Tibial artery (tissue), 4 donors: ENCODE data around the gene WFIKKN1.

Source experiments
- DNase-seq, 2 donors: peaks; one replicate each; pipeline ENCODE4 v3.0.0-alpha.2; 2019
- H3K27ac ChIP-seq, 2 donors: fragments of 200-600 bp; sonication (generic) in 1 of 2; 1 replicate in 1 of 2; 2 replicates in 1 of 2; pipeline ENCODE4 v1.5.1; 2018 to 2019; ENCODE audit warnings: mild to moderate bottlenecking in 1 of 2
- H3K27me3 ChIP-seq, 2 donors: fragments of 200-600 bp; sonication (generic) in 1 of 2; one replicate each; pipeline versions ENCODE4 v1.5.1 to v1.6.0; 2016 to 2019
- H3K36me3 ChIP-seq, 3 donors: fragments of 200-600 bp; sonication (generic) in 2 of 3; one replicate each; pipeline ENCODE4 v1.5.1; 2016 to 2019; ENCODE audit warnings: mild to moderate bottlenecking in 2 of 3
- H3K4me1 ChIP-seq, 4 donors: fragments of 200-600 bp; sonication (generic) in 2 of 4; 1 replicate in 3 of 4; 2 replicates in 1 of 4; pipeline ENCODE4 v1.5.1; 2016 to 2019
- H3K4me3 ChIP-seq, 2 donors: fragments of 200-600 bp; sonication (generic) in 1 of 2; 1 replicate in 1 of 2; 2 replicates in 1 of 2; pipeline ENCODE4 v1.5.1; 2018 to 2019; ENCODE audit warnings: mild to moderate bottlenecking in 2 of 2
- H3K9me3 ChIP-seq, 3 donors: fragments of 200-600 bp; sonication (generic) in 1 of 3; one replicate each; pipeline ENCODE4 v1.5.1; 2016 to 2019
- CTCF ChIP-seq, 2 experiments: fragments of 200-600 bp in 1 of 2; fragments of 450-650 bp in 1 of 2; IDR thresholded peaks; one replicate each; pipeline ENCODE4 v1.5.1; 2017 to 2019; ENCODE audit warnings: antibody characterized with exemption in 2 of 2, mild to moderate bottlenecking in 1 of 2, moderate library complexity in 1 of 2
- intact Hi-C: fragments of 100-400 bp; cut with DNase I; formaldehyde crosslinking; loops from one replicate; pipeline ENCODE4 v1.15.0; 2023; ENCODE audit warnings: low total_unique reads

The WFIKKN1 gene

GRCh38 chr16:631808-632358 is 1.1 kb downstream of the WFIKKN1 start:
- intact Hi-C loops = loop anchor here (10.0 kb wide), 1 partner anchor 47 kb away; no protein-coding TSS in a partner anchor
- H3K9me3 ChIP-seq = no peaks in the 10 kb centered on the region
- peaks cover 0 to 34% (median 25%) of the 10 kb centered on the region in 4 donors for H3K4me1 ChIP-seq
- H3K36me3 ChIP-seq = peaks cover 7 to 57% (median 36%) of the 10 kb centered on the region in 3 donors
- H3K4me3 ChIP-seq = no peak overlapping the region
- no peak for TF ChIP-seq CTCF (IDR thresholded peaks at IDR 0.05)
- no peak for DNase-seq
- H3K27me3 ChIP-seq = peaks cover 0 to 7% of the 10 kb centered on the region in 2 donors
- no peak overlapping the region for H3K27ac ChIP-seq

- intact Hi-C loops = loop anchor here (10.0 kb wide), 1 partner anchor 48 kb away; no protein-coding TSS in a partner anchor
- DNase-seq = no peak
- Histone ChIP-seq H3K4me1 (peaks cover 0 to 41% (median 30%) of the 10 kb centered on the region in 4 donors), H3K27me3 (peaks cover 0 to 7% of the 10 kb centered on the region in 2 donors), H3K27ac (no peak overlapping the region), H3K36me3 (peaks cover under 1 to 49% (median 28%) of the 10 kb centered on the region in 3 donors), H3K9me3 (no peaks in the 10 kb centered on the region), H3K4me3 (no peak overlapping the region)
- TF ChIP-seq CTCF (IDR thresholded peaks at IDR 0.05) = no peak
Measured at GRCh38 chr16:632486-633335, 1.9 kb downstream of the WFIKKN1 start.

- Histone ChIP-seq H3K27ac (no peak overlapping the region), H3K36me3 (peaks cover 0 to 41% (median 20%) of the 10 kb centered on the region in 3 donors), H3K9me3 (no peaks in the 10 kb centered on the region), H3K4me1 (peaks cover 0 to 45% (median 31%) of the 10 kb centered on the region in 4 donors), H3K4me3 (no peak overlapping the region), H3K27me3 (peaks cover 0 to 7% of the 10 kb centered on the region in 2 donors)
- no peak for DNase-seq
- TF ChIP-seq CTCF (IDR thresholded peaks at IDR 0.05) = no peak
- intact Hi-C loops = loop anchor here (10.0 kb wide), 1 partner anchor 49 kb away; no protein-coding TSS in a partner anchor
Measured at GRCh38 chr16:633336-634050, 2.7 kb downstream of the WFIKKN1 start.

- Histone ChIP-seq H3K9me3 (no peaks in the 10 kb centered on the region), H3K27me3 (peaks cover 0 to 7% of the 10 kb centered on the region in 2 donors), H3K4me3 (no peak overlapping the region), H3K27ac (no peak overlapping the region), H3K4me1 (peaks cover 0 to 45% (median 31%) of the 10 kb centered on the region in 4 donors), H3K36me3 (peaks cover 0 to 34% (median 18%) of the 10 kb centered on the region in 3 donors)
- intact Hi-C loops = loop anchor here (10.0 kb wide), 1 partner anchor 49 kb away; no protein-coding TSS in a partner anchor
- DNase-seq = no peak
- no peak for TF ChIP-seq CTCF (IDR thresholded peaks at IDR 0.05)
Measured at GRCh38 chr16:634051-634670, 3.4 kb downstream of the WFIKKN1 start.

GRCh38 chr16:634996-635395 is 4.2 kb downstream of the WFIKKN1 start:
- no peak for DNase-seq
- Histone ChIP-seq H3K27me3 (peaks cover 0 to 7% of the 10 kb centered on the region in 2 donors), H3K4me1 (peaks cover 0 to 39% (median 31%) of the 10 kb centered on the region in 4 donors), H3K27ac (peak overlapping the region in 1 of 2 donors; percentile 97), H3K36me3 (peaks cover 0 to 28% (median 18%) of the 10 kb centered on the region in 3 donors), H3K9me3 (no peaks in the 10 kb centered on the region), H3K4me3 (peak overlapping the region; percentile 66 to 91)
- TF ChIP-seq CTCF (IDR thresholded peaks at IDR 0.05) = no peak
- intact Hi-C loops = loop anchor here (10.0 kb wide), 1 partner anchor 50 kb away; no protein-coding TSS in a partner anchor
